ENCODE results near the gene RSPRY1.

- TF ChIP-seq EZH2 (IDR thresholded peaks at IDR 0.05; ENCODE audit: insufficient read depth, poor library complexity, severe bottlenecking), result no peak
- no peak for TF ChIP-seq EZH2phosphoT487 (IDR thresholded peaks at IDR 0.05; ENCODE audit: insufficient read depth, low read depth)
Measured at GRCh38 chr16:57196286-57196685, 10.2 kb downstream of the RSPRY1 start.

Measured in GM23248 (cell line).